Body of pancreas (tissue), 4 donors: ENCODE measurements around the gene SLC22A17.

Source experiments
- POLR2A ChIP-seq, 3 donors: fragments of 450-650 bp; IDR thresholded peaks; one replicate each; pipeline ENCODE4 v1.6.1; 2016; ENCODE audit warnings: antibody characterized with exemption in 3 of 3, mild to moderate bottlenecking in 2 of 3
- TF ChIP-seq, protein P1 (sequence below), 7 experiments: fragments of 450-650 bp in 4 of 7; fragments of 200-600 bp in 3 of 7; sonication (generic) in 3 of 7; IDR thresholded peaks; one replicate each; pipeline ENCODE4 v1.5.1; 2016 to 2019; ENCODE audit warnings: antibody characterized with exemption in 7 of 7

GRCh38 chr14:23357261-23357660 is 4.6 kb upstream of the SLC22A17 start:
- TF ChIP-seq, protein P1, sequence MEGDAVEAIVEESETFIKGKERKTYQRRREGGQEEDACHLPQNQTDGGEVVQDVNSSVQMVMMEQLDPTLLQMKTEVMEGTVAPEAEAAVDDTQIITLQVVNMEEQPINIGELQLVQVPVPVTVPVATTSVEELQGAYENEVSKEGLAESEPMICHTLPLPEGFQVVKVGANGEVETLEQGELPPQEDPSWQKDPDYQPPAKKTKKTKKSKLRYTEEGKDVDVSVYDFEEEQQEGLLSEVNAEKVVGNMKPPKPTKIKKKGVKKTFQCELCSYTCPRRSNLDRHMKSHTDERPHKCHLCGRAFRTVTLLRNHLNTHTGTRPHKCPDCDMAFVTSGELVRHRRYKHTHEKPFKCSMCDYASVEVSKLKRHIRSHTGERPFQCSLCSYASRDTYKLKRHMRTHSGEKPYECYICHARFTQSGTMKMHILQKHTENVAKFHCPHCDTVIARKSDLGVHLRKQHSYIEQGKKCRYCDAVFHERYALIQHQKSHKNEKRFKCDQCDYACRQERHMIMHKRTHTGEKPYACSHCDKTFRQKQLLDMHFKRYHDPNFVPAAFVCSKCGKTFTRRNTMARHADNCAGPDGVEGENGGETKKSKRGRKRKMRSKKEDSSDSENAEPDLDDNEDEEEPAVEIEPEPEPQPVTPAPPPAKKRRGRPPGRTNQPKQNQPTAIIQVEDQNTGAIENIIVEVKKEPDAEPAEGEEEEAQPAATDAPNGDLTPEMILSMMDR (IDR thresholded peaks at IDR 0.05), result no peak
- TF ChIP-seq POLR2A (IDR thresholded peaks at IDR 0.05), result no peak
